ENCODE measurements around the gene NRK.

GRCh38 chrX:105973387-105973739 lies 151.0 kb downstream of the NRK start:
- TF ChIP-seq CTCF (conservative IDR thresholded peaks at IDR 0.05; ENCODE audit: low read depth, low read length) (no peak), CHD1 (IDR thresholded peaks at IDR 0.05; ENCODE audit: low read depth, low read length) (no peak), POLR2A (IDR thresholded peaks at IDR 0.05; ENCODE audit: low read depth, low read length) (no peak), RCOR1 (IDR thresholded peaks at IDR 0.05; ENCODE audit: insufficient replicate concordance, low read length) (no peak), SMC3 (IDR thresholded peaks at IDR 0.05; ENCODE audit: low read depth, low read length) (no peak), CEBPB (IDR thresholded peaks at IDR 0.05; ENCODE audit: low read depth, low read length) (no peak), MXI1 (IDR thresholded peaks at IDR 0.05; ENCODE audit: borderline replicate concordance, low read depth, low read length) (no peak), USF2 (IDR thresholded peaks at IDR 0.05; ENCODE audit: low read depth, low read length) (no peak), FOS (IDR thresholded peaks at IDR 0.05; ENCODE audit: low read depth, low read length) (no peak), BHLHE40 (IDR thresholded peaks at IDR 0.05; ENCODE audit: low read depth, low read length) (no peak), MAZ (IDR thresholded peaks at IDR 0.05; ENCODE audit: borderline replicate concordance, low read depth, low read length) (no peak), RFX5 (IDR thresholded peaks at IDR 0.05; ENCODE audit: low read depth, low read length) (no peak), RAD21 (IDR thresholded peaks at IDR 0.05; ENCODE audit: low read length) (no peak)
